Sigmoid colon (tissue), 4 donors: Measurements from ENCODE around the gene KRTAP10-5.

Source experiments
- CTCF ChIP-seq, 4 experiments: fragments of 450-650 bp in 3 of 4; fragments of 200-600 bp in 1 of 4; IDR thresholded peaks; one replicate each; pipeline ENCODE4 v1.5.1; 2016 to 2019; ENCODE audit warnings: antibody characterized with exemption in 4 of 4, mild to moderate bottlenecking in 3 of 4, moderate library complexity in 2 of 4
- POLR2AphosphoS5 ChIP-seq, 4 donors: sonication (generic); formaldehyde crosslinking; IDR thresholded peaks; one replicate each; pipeline ENCODE4 v1.6.1; 2017; ENCODE audit warnings: antibody characterized with exemption in 4 of 4

- no peak for TF ChIP-seq CTCF (IDR thresholded peaks at IDR 0.05)
- no peak for TF ChIP-seq POLR2AphosphoS5 (IDR thresholded peaks at IDR 0.05)
Observed at GRCh38 chr21:44571296-44571695, 9.1 kb downstream of the KRTAP10-5 start.
